GM12874 (cell line): ENCODE measurements around the gene ZPR1.

Source experiments
- TF ChIP-seq, protein P1 (sequence below): IDR thresholded peaks from 2 replicates; pipeline ENCODE4 v1.5.1; 2011; ENCODE audit warnings: low read depth, mild to moderate bottlenecking, control low read depth, low read length, moderate library complexity; ENCODE audit not compliant: insufficient read depth

ZPR1 gene

DNA sequence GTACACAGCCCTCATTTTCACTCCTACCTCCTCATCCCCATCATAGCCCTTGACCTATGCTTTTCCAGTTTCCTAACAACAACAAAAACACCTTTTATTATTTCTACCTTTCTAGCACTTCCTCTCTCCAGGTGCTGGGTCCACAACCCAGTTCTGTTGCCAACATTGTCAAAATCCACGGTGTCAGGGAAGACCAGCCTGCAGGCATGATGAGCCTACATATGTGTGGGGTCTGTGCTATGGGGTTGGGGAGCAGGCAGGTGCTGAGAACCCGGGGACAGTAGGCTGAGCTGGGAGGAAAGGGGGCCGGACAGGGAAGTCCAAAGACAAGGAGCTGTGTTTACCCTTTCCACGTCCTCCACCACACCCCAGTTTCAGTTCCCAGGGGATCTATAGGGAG, 711 bp upstream of the ZPR1 start:
- TF ChIP-seq, protein P1, sequence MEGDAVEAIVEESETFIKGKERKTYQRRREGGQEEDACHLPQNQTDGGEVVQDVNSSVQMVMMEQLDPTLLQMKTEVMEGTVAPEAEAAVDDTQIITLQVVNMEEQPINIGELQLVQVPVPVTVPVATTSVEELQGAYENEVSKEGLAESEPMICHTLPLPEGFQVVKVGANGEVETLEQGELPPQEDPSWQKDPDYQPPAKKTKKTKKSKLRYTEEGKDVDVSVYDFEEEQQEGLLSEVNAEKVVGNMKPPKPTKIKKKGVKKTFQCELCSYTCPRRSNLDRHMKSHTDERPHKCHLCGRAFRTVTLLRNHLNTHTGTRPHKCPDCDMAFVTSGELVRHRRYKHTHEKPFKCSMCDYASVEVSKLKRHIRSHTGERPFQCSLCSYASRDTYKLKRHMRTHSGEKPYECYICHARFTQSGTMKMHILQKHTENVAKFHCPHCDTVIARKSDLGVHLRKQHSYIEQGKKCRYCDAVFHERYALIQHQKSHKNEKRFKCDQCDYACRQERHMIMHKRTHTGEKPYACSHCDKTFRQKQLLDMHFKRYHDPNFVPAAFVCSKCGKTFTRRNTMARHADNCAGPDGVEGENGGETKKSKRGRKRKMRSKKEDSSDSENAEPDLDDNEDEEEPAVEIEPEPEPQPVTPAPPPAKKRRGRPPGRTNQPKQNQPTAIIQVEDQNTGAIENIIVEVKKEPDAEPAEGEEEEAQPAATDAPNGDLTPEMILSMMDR, result no peak

DNA sequence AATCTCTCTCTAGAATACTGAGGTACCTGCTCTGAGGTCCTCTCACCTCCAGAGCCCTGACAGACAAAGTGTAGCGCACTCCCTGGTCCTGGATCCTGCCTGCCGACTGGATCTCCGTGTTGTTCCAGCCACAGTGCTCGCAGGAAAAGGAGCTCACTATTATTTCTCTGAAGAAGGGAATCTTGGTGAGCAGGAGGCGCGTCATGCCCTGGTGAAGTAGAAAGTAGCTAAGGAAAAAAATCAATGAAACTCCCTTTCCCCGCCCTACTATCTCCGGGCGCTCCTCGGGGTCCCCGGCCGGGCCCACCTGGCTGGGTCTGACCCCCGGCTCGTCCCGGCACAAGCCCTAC, 412 bp downstream of the ZPR1 start:
- TF ChIP-seq, protein P1, result no peak

DNA sequence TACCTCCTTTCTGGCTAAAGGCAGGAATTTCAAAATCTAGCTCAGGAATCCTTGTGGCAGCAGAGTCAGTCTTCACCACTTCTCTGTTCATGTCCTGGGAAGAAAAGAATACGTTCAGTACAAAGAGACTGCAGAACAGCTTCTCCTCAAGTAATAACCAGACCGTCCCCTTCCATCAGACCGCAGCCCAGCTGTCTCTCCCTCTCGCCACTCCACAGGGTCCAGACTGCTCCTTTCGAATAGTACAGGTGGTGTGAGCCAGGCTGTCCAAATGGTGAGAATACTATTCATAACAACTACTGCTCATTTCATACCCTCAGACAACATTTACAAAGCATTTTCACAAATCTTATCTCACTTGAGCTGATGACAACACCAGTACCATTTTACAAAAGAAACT, 857 bp downstream of the ZPR1 start:
- TF ChIP-seq, protein P1, result no peak

DNA sequence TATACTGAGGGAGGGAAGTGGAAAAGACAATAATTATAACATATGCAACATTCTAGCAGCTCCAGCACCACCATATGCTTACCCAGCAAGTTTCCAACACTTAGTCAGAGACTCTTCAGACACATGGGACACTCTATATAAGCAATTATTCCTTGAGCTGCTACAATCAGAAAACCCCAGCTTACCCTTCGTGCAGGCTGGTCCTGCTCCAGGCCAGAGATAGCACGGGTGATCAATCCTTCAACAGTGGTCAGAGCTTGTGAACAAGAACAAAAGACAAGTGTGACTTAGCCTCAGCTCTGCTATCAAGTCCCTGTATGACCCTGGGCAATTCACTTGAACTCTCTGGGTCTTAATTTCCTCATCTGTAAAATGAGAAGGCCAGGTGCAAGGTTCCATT, 1.5 kb downstream of the ZPR1 start:
- TF ChIP-seq, protein P1, result no peak

DNA sequence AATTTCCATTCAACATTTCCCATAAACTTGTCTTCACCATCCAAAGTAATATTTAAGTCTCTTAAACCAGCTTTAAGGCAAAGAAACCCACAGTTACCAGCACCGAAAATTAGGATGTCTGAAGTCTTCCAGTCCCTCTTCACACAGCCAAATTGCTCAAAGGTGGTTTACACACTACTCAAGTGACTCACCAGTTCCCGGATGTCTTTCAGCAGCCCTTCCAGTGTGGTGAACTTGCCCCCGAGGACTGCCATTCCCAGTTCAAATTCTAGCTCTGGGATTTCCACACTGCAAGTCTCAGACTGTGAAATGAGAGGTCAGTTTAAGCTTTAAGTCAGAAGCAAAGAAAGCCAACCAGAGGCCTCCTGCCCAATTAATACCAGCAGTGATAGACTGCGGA, 5.1 kb downstream of the ZPR1 start:
- TF ChIP-seq, protein P1, result no peak

DNA sequence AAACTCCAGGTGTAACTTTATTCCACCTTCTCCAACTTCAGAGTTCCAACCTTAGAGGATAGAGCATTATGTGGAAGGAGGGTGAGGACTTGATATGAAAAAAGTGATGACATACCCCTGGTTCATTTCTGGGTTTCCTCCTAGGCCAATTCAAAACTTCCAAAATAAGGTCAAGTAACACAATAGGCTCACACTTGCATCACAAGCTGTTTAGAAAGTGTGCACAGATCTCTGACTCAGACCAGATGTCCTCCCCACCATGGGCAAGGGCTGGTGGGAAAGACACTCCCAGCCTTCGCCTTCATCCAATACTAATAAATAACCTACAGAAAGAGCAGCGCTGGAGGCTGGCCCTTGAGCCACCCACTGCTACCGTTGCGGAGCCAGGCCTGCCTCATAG, 9.3 kb downstream of the ZPR1 start:
- TF ChIP-seq, protein P1, result no peak

DNA sequence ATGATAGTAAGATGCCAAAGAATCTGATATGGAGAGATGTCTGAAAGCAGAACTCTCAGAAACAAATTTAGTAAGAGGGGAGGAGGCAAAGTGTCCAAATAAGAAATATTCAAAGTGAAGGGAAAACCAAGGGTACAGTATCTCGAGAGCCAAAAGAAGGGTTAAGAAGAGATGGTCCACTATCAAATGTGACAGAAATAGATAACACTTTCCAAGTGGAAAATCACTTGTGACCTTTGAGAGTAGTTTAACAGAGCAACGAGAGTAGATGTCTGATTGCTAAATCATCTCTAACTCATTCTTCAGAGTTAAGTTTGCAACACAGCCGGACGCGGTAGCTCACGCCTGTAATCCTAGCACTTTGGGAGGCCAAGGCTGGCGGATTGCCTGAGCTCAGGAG, 10.8 kb downstream of the ZPR1 start:
- TF ChIP-seq, protein P1, result no peak

DNA sequence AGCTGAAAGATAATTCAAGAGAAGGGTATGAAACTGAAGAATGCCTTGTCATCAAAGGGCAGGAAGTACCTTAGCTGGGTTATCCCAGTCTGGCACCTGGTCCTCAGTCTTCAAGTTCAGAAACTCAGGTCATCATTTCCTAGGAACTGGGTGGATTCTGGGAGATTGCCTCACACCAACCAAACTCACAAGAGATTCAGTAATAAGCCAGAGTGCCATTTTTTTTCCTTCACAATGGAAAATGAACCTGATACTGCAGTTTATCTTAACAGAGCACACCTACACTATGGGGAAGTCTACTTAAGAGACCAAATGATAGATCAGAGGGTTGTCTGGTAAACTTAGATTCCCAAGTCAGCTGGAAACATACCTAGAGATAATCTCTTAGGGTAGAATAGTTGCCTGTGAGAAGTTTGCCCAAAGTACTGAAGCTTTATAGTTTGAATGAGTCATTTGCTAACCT, 11.3 kb downstream of the ZPR1 start:
- TF ChIP-seq, protein P1, result no peak
